Measurements from ENCODE around the gene HRH3. TPM values are rescaled to one million over a fixed set of nuclear protein-coding genes. Genes with fewer than 3 reads are reported as not detected.
A peak's percentile ranks its signal among the peaks of the same experiment; 100 is the strongest.

The HRH3 gene
- total RNA-seq, 6 experiments from 2014 or later, result not detected

- H3K27ac ChIP-seq, result peak overlapping the region in 1 of 3 donors; percentile 99
- intact Hi-C loops (cut with DNase I), result no loop called here
- H3K4me3 ChIP-seq, result no peak overlapping the region
- H3K27me3 ChIP-seq, result no peaks in the 10 kb centered on the region
- ATAC-seq (no peak), DNase-seq (peak in 2 of 3 donors; percentile 11 to 39)
- H3K9me3 ChIP-seq, result no peaks in the 10 kb centered on the region
- H3K36me3 ChIP-seq, result peaks cover 0 to 25% (median 2%) of the 10 kb centered on the region in 4 donors
- 94% methylated on average over 23 of the region's 26 CpGs for WGBS (ENCODE audit: insufficient coverage, low coverage, low lambda C conversion rate, missing lambda C conversion rate)
- no peak for TF ChIP-seq POLR2A (IDR thresholded peaks at IDR 0.05)
- no peak for TF ChIP-seq CTCF (IDR thresholded peaks at IDR 0.05)
- peaks cover 0 to 23% (median 2%) of the 10 kb centered on the region in 4 donors for H3K4me1 ChIP-seq
Measured at GRCh38 chr20:62174870-62175624, 45.0 kb downstream of the HRH3 start.

- H3K4me1 ChIP-seq, result peaks cover 0 to 18% (median 0%) of the 10 kb centered on the region in 4 donors
- H3K36me3 ChIP-seq, result peaks cover 0 to 27% (median 2%) of the 10 kb centered on the region in 4 donors
- no peak overlapping the region for H3K4me3 ChIP-seq
- intact Hi-C loops (cut with DNase I), result no loop called here
- ATAC-seq (no peak), DNase-seq (peak in 1 of 3 donors; percentile 48)
- no peaks in the 10 kb centered on the region for H3K27me3 ChIP-seq
- no peak for TF ChIP-seq POLR2A (IDR thresholded peaks at IDR 0.05)
- WGBS (ENCODE audit: insufficient coverage, low coverage, low lambda C conversion rate, missing lambda C conversion rate), result 86% methylated on average over 12 of the region's 28 CpGs
- no peak overlapping the region for H3K27ac ChIP-seq
- H3K9me3 ChIP-seq, result no peaks in the 10 kb centered on the region
Measured at GRCh38 chr20:62174021-62174804, 45.9 kb downstream of the HRH3 start.

- peaks cover 0 to 11% (median 0%) of the 10 kb centered on the region in 4 donors for H3K4me1 ChIP-seq
- DNase-seq (peak in 1 of 3 donors; percentile 50), ATAC-seq (no peak)
- no peak overlapping the region for H3K27ac ChIP-seq
- 98% methylated on average over 7 of the region's 18 CpGs for WGBS (ENCODE audit: insufficient coverage, low coverage, low lambda C conversion rate, missing lambda C conversion rate)
- TF ChIP-seq POLR2A (IDR thresholded peaks at IDR 0.05), result no peak
- no peak for TF ChIP-seq CTCF (IDR thresholded peaks at IDR 0.05)
- H3K4me3 ChIP-seq, result no peak overlapping the region
- H3K27me3 ChIP-seq, result no peaks in the 10 kb centered on the region
- intact Hi-C loops (cut with DNase I), result no loop called here
- peaks cover 0 to 41% (median 2%) of the 10 kb centered on the region in 4 donors for H3K36me3 ChIP-seq
- H3K9me3 ChIP-seq, result no peaks in the 10 kb centered on the region
Measured at GRCh38 chr20:62172666-62173065, 47.4 kb downstream of the HRH3 start.

GRCh38 chr20:62171245-62171644 lies 48.8 kb downstream of the HRH3 start:
- TF ChIP-seq POLR2A (IDR thresholded peaks at IDR 0.05), result no peak
- TF ChIP-seq CTCF (IDR thresholded peaks at IDR 0.05), result no peak
- Histone ChIP-seq H3K27me3 (no peaks in the 10 kb centered on the region), H3K9me3 (no peaks in the 10 kb centered on the region), H3K36me3 (peaks cover 0 to 43% (median 2%) of the 10 kb centered on the region in 4 donors), H3K4me3 (no peak overlapping the region), H3K27ac (no peak overlapping the region), H3K4me1 (no peaks in the 10 kb centered on the region)
- DNase-seq, result peak in 1 of 3 donors; percentile 24
- ATAC-seq, result peak in 1 of 4 donors; percentile 17
- intact Hi-C loops (cut with DNase I), result no loop called here
- 91% methylated on average over 8 of the region's 8 CpGs for WGBS (ENCODE audit: insufficient coverage, low coverage, low lambda C conversion rate, missing lambda C conversion rate)

GRCh38 chr20:62170536-62170935 lies 49.5 kb downstream of the HRH3 start:
- H3K27ac ChIP-seq, result no peak overlapping the region
- H3K36me3 ChIP-seq, result peaks cover 0 to 47% (median 2%) of the 10 kb centered on the region in 4 donors
- DNase-seq, result peak in 1 of 3 donors; percentile 42

More at GRCh38 chr20:62170536-62170935, 49.5 kb downstream of the HRH3 start:
- no peak for ATAC-seq
- no peaks in the 10 kb centered on the region for H3K27me3 ChIP-seq
- no peak overlapping the region for H3K4me3 ChIP-seq
- WGBS (ENCODE audit: insufficient coverage, low coverage, low lambda C conversion rate, missing lambda C conversion rate), result 93% methylated on average over 3 of the region's 9 CpGs
- no peaks in the 10 kb centered on the region for H3K4me1 ChIP-seq
- TF ChIP-seq POLR2A (IDR thresholded peaks at IDR 0.05) (no peak), CTCF (IDR thresholded peaks at IDR 0.05) (no peak)
- intact Hi-C loops (cut with DNase I), result no loop called here
- no peaks in the 10 kb centered on the region for H3K9me3 ChIP-seq
